HUES64 (cell line): ENCODE data around the gene MCTP1.

Experiments
- H3K27ac ChIP-seq: 2 replicates; pipeline ENCODE4 v1.7.0; 2013; ENCODE audit warnings: low read depth, low read length, inconsistent platforms
- H3K27me3 ChIP-seq: 2 replicates; pipeline ENCODE4 v1.6.1; 2013; ENCODE audit warnings: mild to moderate bottlenecking, low read length; ENCODE audit not compliant: insufficient read depth
- H3K36me3 ChIP-seq: 2 replicates; pipeline ENCODE4 v1.6.1; 2013; ENCODE audit warnings: mild to moderate bottlenecking, low read length; ENCODE audit not compliant: insufficient read depth
- H3K4me1 ChIP-seq: 2 replicates; pipeline ENCODE4 v1.6.1; 2013; ENCODE audit warnings: mild to moderate bottlenecking, low read length, moderate library complexity; ENCODE audit not compliant: insufficient read depth
- H3K4me3 ChIP-seq: 2 replicates; pipeline ENCODE4 v1.5.1; 2013; ENCODE audit warnings: mild to moderate bottlenecking, low read length, moderate library complexity
- H3K9ac ChIP-seq: 2 replicates; pipeline ENCODE4 v1.6.1; 2013; ENCODE audit warnings: mild to moderate bottlenecking, low read depth, low read length
- H3K9me3 ChIP-seq: 2 replicates; pipeline ENCODE4 v1.6.1; 2013; ENCODE audit warnings: low read depth, low read length; ENCODE audit not compliant: insufficient read depth
- WGBS: fragments of 150-250, 120-280 bp; methylation state at CpG from one replicate; pipeline ENCODE4 v1.1.7; 2013; ENCODE audit warnings: missing lambda C conversion rate; 5-methylcytosine and 5-hydroxymethylcytosine counted together

Gene MCTP1

GRCh38 chr5:95244479-95244878 is 40.4 kb downstream of the MCTP1 start:
- no peak overlapping the region for H3K27ac ChIP-seq
- H3K27me3 ChIP-seq = no peaks in the 10 kb centered on the region
- H3K36me3 ChIP-seq = no peaks in the 10 kb centered on the region
- H3K9ac ChIP-seq = no peak overlapping the region
- no peak overlapping the region for H3K4me3 ChIP-seq
- H3K4me1 ChIP-seq = no peaks in the 10 kb centered on the region
- no peaks in the 10 kb centered on the region for H3K9me3 ChIP-seq
- WGBS = 75% methylated on average over 8 of the region's 8 CpGs

DNA sequence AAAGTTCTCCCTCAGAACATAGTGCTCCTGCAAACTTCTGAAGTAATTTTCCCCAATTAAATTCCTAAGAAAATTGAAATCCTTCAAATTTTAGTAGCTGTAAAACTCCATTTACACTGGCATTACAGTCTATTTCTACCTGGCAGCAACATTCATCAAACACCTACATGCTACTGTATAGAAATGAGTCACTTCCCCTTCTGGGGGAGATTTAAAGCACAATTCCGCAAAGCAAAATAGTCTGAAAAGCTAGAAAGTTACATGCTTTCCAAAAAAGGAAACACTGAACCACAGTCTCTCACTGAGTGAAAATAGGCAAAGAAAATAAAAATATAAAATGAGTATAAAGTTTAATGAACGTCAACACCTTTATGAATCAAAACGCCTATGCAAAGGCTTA is 43.3 kb downstream of the MCTP1 start:
- H3K27me3 ChIP-seq = no peaks in the 10 kb centered on the region
- WGBS = 100% methylated on average over 3 of the region's 3 CpGs
- no peak overlapping the region for H3K4me3 ChIP-seq
- H3K4me1 ChIP-seq = no peaks in the 10 kb centered on the region
- no peaks in the 10 kb centered on the region for H3K36me3 ChIP-seq
- no peak overlapping the region for H3K27ac ChIP-seq
- no peak overlapping the region for H3K9ac ChIP-seq
- no peaks in the 10 kb centered on the region for H3K9me3 ChIP-seq

DNA sequence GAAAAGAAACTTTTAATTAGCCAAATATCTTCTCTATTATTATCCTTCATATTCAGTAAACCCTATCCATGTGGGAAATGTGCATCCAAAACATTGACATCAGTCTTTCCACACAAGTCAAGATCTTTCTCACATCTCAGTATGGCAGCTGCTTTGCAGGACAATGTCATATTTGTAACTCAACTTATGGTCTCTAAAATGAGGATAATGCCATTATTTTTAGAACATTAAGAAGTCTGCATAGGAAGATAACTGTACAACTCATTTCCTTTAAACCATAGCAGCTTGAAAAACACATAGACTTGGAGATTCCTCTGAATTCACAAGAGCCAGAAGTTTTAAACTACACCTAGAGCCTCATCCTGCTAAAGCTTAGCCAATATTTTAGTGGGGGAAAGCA is 43.7 kb downstream of the MCTP1 start:
- Histone ChIP-seq H3K36me3 (no peaks in the 10 kb centered on the region), H3K4me1 (no peaks in the 10 kb centered on the region), H3K27me3 (no peaks in the 10 kb centered on the region), H3K9ac (no peak overlapping the region), H3K27ac (no peak overlapping the region), H3K9me3 (no peaks in the 10 kb centered on the region), H3K4me3 (no peak overlapping the region)

GRCh38 chr5:95238560-95239325 is 46.2 kb downstream of the MCTP1 start:
- no peaks in the 10 kb centered on the region for H3K36me3 ChIP-seq
- WGBS = 93% methylated on average over 10 of the region's 10 CpGs
- no peak overlapping the region for H3K9ac ChIP-seq
- no peaks in the 10 kb centered on the region for H3K4me1 ChIP-seq
- H3K9me3 ChIP-seq = no peaks in the 10 kb centered on the region
- H3K27me3 ChIP-seq = no peaks in the 10 kb centered on the region
- no peak overlapping the region for H3K27ac ChIP-seq
- H3K4me3 ChIP-seq = no peak overlapping the region

GRCh38 chr5:95237324-95237723 is 47.6 kb downstream of the MCTP1 start:
- no peaks in the 10 kb centered on the region for H3K27me3 ChIP-seq
- H3K4me1 ChIP-seq = no peaks in the 10 kb centered on the region
- no peak overlapping the region for H3K9ac ChIP-seq
- no peaks in the 10 kb centered on the region for H3K36me3 ChIP-seq
- 81% methylated on average over 5 of the region's 5 CpGs for WGBS
- no peaks in the 10 kb centered on the region for H3K9me3 ChIP-seq
- H3K4me3 ChIP-seq = no peak overlapping the region
- no peak overlapping the region for H3K27ac ChIP-seq

DNA sequence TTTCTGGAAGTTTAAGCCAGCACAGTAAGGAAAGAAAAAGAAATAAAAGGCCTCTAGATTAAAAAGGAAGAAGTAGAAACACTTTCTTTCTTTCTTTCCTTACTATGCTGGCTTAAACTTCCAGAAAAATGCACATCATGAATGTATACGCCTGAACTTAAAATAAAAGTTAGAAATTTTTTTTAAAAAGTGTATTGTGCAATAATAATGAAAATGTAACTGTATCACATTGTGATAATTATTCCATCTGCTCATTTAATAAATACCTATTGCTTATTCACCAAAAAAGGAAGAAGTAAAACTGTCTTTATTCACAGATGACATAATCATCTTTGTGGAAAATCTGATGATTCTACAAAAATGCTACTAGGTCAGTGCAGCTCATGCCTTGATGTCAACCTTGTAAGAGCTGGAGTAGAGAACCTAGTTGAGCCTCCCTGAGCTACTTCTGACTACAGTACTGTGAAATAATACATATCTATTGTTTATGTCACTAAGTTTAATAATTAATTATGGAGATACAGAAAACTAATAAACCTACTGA is 49.4 kb downstream of the MCTP1 start:
- no peaks in the 10 kb centered on the region for H3K27me3 ChIP-seq
- WGBS = no CpG with 5 or more reads among the region's 1 CpG
- H3K9me3 ChIP-seq = no peaks in the 10 kb centered on the region; the same call in 1 of the 2 replicates
- no peak overlapping the region for H3K4me3 ChIP-seq
- H3K27ac ChIP-seq = no peak overlapping the region
- no peak overlapping the region for H3K9ac ChIP-seq
- no peaks in the 10 kb centered on the region for H3K36me3 ChIP-seq
- H3K4me1 ChIP-seq = no peaks in the 10 kb centered on the region

GRCh38 chr5:95229646-95230045 is 55.2 kb downstream of the MCTP1 start:
- WGBS = 93% methylated on average over 2 of the region's 2 CpGs
- Histone ChIP-seq H3K9ac (no peak overlapping the region), H3K27me3 (no peaks in the 10 kb centered on the region), H3K9me3 (no peaks in the 10 kb centered on the region; the same call in 1 of the 2 replicates), H3K4me1 (no peaks in the 10 kb centered on the region), H3K36me3 (no peaks in the 10 kb centered on the region), H3K4me3 (no peak overlapping the region), H3K27ac (no peak overlapping the region)

DNA sequence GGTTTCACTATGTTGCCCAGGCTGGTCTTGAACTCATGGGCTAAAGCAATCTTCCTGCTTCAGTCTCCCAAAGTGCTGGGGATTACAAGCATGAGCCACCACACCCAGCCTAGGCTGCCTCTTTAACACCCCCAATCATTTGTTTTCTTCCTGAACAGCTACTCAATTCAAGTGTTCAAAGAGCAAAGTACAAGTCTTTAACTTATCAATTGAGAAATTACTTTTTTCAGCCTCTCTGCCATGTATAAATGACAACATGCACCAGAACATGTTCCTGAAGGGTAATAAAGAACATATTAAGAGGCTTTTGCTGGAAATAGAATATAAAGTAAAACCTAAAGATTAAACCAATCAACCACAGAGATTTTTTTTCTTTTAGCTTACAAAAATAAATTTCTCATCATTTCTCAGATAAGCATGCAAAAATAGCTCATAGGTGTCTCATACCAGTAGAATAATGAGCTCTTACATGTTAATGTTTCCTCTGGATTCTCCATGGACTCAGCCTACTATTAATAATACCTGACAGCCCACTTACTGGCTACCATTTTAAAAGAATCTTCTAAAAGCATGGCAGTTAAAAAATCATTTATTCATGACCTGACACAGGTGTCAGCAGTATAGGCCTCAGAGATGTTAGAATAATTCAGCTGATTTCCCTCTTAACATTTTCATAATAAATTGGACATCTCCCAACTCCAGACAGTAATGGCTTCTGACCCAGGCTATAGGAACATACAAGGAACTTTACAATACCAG is 60.0 kb downstream of the MCTP1 start:
- no peak overlapping the region for H3K9ac ChIP-seq
- H3K36me3 ChIP-seq = no peaks in the 10 kb centered on the region
- no peak overlapping the region for H3K4me3 ChIP-seq
- H3K9me3 ChIP-seq = no peaks in the 10 kb centered on the region
- H3K4me1 ChIP-seq = peaks cover 2% of the 10 kb centered on the region
- no peaks in the 10 kb centered on the region for H3K27me3 ChIP-seq
- H3K27ac ChIP-seq = no peak overlapping the region

DNA sequence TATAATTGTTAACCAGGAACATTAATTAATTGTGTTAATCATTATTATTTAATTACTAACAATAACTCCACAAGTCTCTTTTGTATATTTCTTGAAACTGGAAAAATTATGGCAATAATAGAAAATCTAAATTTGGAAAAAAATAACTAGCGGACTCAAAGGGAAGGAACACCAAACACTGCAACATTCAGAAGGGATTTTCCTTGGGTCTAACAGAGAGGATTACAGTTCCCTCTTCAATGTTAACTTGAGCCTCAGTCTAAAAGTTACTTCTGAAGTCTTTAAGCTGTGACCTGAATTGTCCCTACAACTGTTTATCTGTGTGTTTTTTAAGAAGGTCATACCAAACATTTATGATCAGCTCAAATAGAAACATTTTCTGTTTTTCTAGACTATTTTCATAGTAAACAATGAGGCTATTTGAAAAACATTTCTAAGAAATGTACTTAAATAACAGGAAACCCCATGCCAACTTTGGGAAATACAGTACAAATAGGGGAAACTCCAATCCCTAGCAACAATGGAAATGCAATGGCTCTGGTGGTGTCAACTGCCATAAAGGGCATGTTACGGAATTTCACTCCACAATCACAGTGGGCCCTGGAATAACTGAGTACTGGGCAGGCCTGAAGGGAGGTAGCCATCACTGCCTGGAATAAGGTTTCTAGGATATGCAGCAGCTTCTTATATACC is 61.2 kb downstream of the MCTP1 start:
- Histone ChIP-seq H3K9ac (no peak overlapping the region), H3K36me3 (no peaks in the 10 kb centered on the region), H3K27me3 (no peaks in the 10 kb centered on the region), H3K9me3 (no peaks in the 10 kb centered on the region), H3K4me3 (no peak overlapping the region), H3K4me1 (peaks cover 9% of the 10 kb centered on the region), H3K27ac (no peak overlapping the region)
- 98% methylated on average over 2 of the region's 2 CpGs for WGBS

- WGBS = 93% methylated on average over 1 of the region's 2 CpGs
- H3K27ac ChIP-seq = no peak overlapping the region
- H3K4me1 ChIP-seq = peaks cover 9% of the 10 kb centered on the region
- no peak overlapping the region for H3K4me3 ChIP-seq
- no peaks in the 10 kb centered on the region for H3K9me3 ChIP-seq
- no peaks in the 10 kb centered on the region for H3K36me3 ChIP-seq
- H3K9ac ChIP-seq = no peak overlapping the region
- no peaks in the 10 kb centered on the region for H3K27me3 ChIP-seq
Measured at GRCh38 chr5:95222836-95223235, 62.1 kb downstream of the MCTP1 start.

DNA sequence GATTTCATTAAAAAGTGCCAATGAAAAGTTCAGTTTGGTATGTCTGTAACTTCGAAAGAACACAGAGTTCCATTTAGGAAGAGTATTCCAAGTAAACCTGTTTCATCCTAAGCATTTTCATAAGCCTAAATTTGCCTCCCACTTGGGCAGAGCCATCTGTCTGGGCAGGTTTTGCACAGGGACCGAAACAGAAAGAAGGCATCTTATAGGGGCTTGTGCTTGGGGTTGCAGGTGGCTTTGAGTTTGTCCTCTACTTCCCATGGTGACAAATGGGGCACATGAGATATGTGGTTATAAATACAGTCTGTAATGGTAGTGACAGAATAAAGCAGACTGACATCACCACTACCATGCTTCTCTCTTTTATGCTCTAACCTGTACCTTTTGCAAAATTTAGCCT is 63.7 kb downstream of the MCTP1 start:
- 89% methylated on average over 2 of the region's 2 CpGs for WGBS
- no peaks in the 10 kb centered on the region for H3K36me3 ChIP-seq
- H3K27me3 ChIP-seq = no peaks in the 10 kb centered on the region
- H3K27ac ChIP-seq = no peak overlapping the region
- H3K4me1 ChIP-seq = peaks cover 9% of the 10 kb centered on the region
- H3K9me3 ChIP-seq = no peaks in the 10 kb centered on the region
- H3K4me3 ChIP-seq = no peak overlapping the region
- no peak overlapping the region for H3K9ac ChIP-seq
